Motor neuron (in vitro differentiated cells): ENCODE data around the gene RAB3IL1. TPM values are rescaled to one million over a fixed set of nuclear protein-coding genes. Genes with fewer than 3 reads are reported as not detected.
"Not testable (repeated sequence)": the region's sequence is repeated elsewhere in the genome, so short reads cannot be mapped to it uniquely, and the experiment has no call there.

Experiments
- ATAC-seq, 8 experiments: fragments of 200-7000 bp; cut with Tn5 transposase; replicated peaks in 6 of 8; 2 replicates each; pipeline ENCODE4 v1.8.0; 2021; ENCODE audit warnings: mild to moderate bottlenecking in 8 of 8, moderate library complexity in 8 of 8
- H3K27ac ChIP-seq, 2 donors: fragments of 250-450 bp; sonication (Bioruptor Pico); 2 replicates each; pipeline ENCODE4 v1.9.0; 2021; ENCODE audit warnings: antibody characterized with exemption in 2 of 2, mild to moderate bottlenecking in 2 of 2, moderate library complexity in 1 of 2
- H3K4me1 ChIP-seq, 2 donors: fragments of 250-450 bp; sonication (Bioruptor Pico); replicated peaks in 1 of 2; 2 replicates each; pipeline ENCODE4 v1.6.1; 2021; ENCODE audit warnings: antibody characterized with exemption in 2 of 2, mild to moderate bottlenecking in 2 of 2, moderate library complexity in 1 of 2
- H3K4me3 ChIP-seq, 5 donors: fragments of 250-450 bp; sonication (Bioruptor Pico); 2 replicates each; pipeline ENCODE4 v1.9.0; 2021; ENCODE audit warnings: antibody characterized with exemption in 5 of 5, mild to moderate bottlenecking in 5 of 5, moderate library complexity in 4 of 5
- WGBS, 10 experiments: fragments of 450-650 bp; shearing (Covaris generic); methylation state at CpG; one replicate each; pipeline ENCODE4 v1.0.0; 2022; 5-methylcytosine and 5-hydroxymethylcytosine counted together
- in situ Hi-C, 9 experiments: fragments of 400-800 bp; cut with MboI; loops; one replicate each; pipeline ENCODE4 v1.15.0; 2021; ENCODE audit warnings: low sequenced_read_pairs in 9 of 9, low pct_unique_long_range_greater_than_20kb in 2 of 9; ENCODE audit not compliant: unreplicated experiment in 9 of 9
- total RNA-seq, 8 experiments: library from RNA; unstranded; fragments of 300-600 nt; gene quantifications; 2 replicates each; pipeline versions ENCODE4 v1.2.3 to v1.2.4, GENCODE V29; 2022

Gene RAB3IL1
- total RNA-seq, 8 experiments from 2014 or later: 0.50 to 12.8 (median 2.5) TPM

DNA sequence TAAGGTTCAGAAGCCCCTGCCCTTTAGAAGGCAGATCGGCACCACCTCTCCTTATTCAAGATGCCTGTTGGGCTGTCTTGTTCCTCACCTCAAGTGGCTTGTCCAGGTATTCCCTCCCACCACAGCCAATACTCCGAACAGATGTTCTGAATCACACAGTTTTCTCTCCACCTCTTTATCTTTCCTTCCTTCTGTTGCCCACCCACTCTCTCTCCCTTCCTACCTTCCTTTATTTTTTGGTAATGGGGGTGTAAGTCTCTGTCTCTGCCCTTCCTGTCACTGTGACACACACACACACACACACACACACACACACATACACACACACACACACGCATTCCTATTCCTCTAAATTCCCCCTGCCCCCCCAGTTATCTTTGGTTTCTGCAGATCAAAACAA, 41.2 kb upstream of the RAB3IL1 start:
- H3K27ac ChIP-seq: no peak overlapping the region
- WGBS, 10 experiments: 40 to 100% (median 82%) methylated on average over 1 to 2 of the region's 3 CpGs; no CpG with 5 or more reads in 2 of the 10 experiments

GRCh38 chr11:61957021-61957770, 39.8 kb upstream of the RAB3IL1 start:
- no peak for ATAC-seq
- Histone ChIP-seq H3K27ac (no peak overlapping the region), H3K4me1 (peaks cover 12 to 13% of the 10 kb centered on the region in 2 donors), H3K4me3 (no peak overlapping the region)
- in situ Hi-C loops: loop anchor here in 1 of 9 experiments (25.0 kb wide), 1 partner anchor 105 kb away; no protein-coding TSS in a partner anchor
- 70 to 100% (median 80%) methylated on average over 1 to 2 of the region's 7 CpGs; no CpG with 5 or more reads in 7 of the 10 experiments for WGBS, 10 experiments

More for the DNA sequence above, 41.2 kb upstream of the RAB3IL1 start:
- ATAC-seq: no peak
- Histone ChIP-seq H3K4me3 (no peak overlapping the region), H3K4me1 (peaks cover 12 to 13% of the 10 kb centered on the region in 2 donors)
- in situ Hi-C loops: loop anchor here in 1 of 9 experiments (25.0 kb wide), 1 partner anchor 104 kb away; no protein-coding TSS in a partner anchor

- ATAC-seq: no peak
- 85 to 100% (median 89%) methylated on average over 3 to 13 of the region's 20 CpGs; no CpG with 5 or more reads in 3 of the 10 experiments for WGBS, 10 experiments
- no peak overlapping the region for H3K4me3 ChIP-seq
- H3K27ac ChIP-seq: no peak overlapping the region
- in situ Hi-C loops: loop anchor here in 1 of 9 experiments (25.0 kb wide), 1 partner anchor 106 kb away; no protein-coding TSS in a partner anchor
- H3K4me1 ChIP-seq: peaks cover 16 to 17% of the 10 kb centered on the region in 2 donors
Observed at GRCh38 chr11:61956191-61957020, 39.0 kb upstream of the RAB3IL1 start.

DNA sequence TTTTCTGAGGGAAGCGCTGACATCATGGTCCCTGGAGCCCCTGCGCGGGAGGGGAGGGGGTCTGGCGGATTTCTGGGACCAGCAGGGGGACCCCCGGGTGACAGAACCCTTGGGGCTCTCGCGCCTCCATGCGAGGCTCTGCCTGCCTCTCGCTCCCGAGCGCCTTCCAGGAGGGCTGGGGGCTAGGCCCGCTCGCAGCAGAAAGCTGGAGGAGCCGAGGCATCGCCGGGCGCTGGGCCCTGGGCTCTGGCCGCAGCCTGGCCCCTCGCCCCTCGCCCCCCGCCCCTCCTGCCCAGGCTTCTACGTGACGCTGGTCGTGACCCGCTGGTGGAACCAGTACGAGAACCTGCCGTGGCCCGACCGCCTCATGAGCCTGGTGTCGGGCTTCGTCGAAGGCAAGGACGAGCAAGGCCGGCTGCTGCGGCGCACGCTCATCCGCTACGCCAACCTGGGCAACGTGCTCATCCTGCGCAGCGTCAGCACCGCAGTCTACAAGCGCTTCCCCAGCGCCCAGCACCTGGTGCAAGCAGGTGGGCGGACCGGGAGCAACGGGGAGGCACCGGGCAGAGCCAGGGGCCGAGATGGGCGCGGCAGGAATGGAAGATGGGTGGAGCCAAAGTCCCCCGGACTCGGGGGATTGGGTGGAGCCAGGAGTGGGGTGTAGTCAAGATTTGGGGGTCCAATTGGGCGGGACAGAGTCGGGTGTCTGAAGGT, 38.2 kb upstream of the RAB3IL1 start:
- peak; percentile 21 to 44 (median 34) for ATAC-seq
- in situ Hi-C loops: loop anchor here in 1 of 9 experiments (25.0 kb wide), 1 partner anchor 107 kb away; no protein-coding TSS in a partner anchor
- Histone ChIP-seq H3K4me1 (peaks cover 24 to 25% of the 10 kb centered on the region in 2 donors), H3K27ac (peak overlapping the region in 1 of 2 donors; percentile 46), H3K4me3 (peak overlapping the region in 1 of 5 donors; percentile 19)
- 0 to 20% methylated on average over 1 to 2 of the region's 56 CpGs; no CpG with 5 or more reads in 8 of the 10 experiments for whole genome bisulfite sequencing, 10 experiments

- peak overlapping the region in 1 of 5 donors; percentile 19 for H3K4me3 ChIP-seq
- WGBS, 10 experiments: no CpG with 5 or more reads among the region's 21 CpGs
- ATAC-seq: peak; percentile 34 to 91 (median 86)
- H3K4me1 ChIP-seq: peaks cover 31 to 32% of the 10 kb centered on the region in 2 donors
- H3K27ac ChIP-seq: peak overlapping the region; percentile 46 to 54
- in situ Hi-C loops: loop anchor here in 1 of 9 experiments (25.0 kb wide), 1 partner anchor 107 kb away; no protein-coding TSS in a partner anchor
Observed at GRCh38 chr11:61954851-61955421, 37.6 kb upstream of the RAB3IL1 start.

DNA sequence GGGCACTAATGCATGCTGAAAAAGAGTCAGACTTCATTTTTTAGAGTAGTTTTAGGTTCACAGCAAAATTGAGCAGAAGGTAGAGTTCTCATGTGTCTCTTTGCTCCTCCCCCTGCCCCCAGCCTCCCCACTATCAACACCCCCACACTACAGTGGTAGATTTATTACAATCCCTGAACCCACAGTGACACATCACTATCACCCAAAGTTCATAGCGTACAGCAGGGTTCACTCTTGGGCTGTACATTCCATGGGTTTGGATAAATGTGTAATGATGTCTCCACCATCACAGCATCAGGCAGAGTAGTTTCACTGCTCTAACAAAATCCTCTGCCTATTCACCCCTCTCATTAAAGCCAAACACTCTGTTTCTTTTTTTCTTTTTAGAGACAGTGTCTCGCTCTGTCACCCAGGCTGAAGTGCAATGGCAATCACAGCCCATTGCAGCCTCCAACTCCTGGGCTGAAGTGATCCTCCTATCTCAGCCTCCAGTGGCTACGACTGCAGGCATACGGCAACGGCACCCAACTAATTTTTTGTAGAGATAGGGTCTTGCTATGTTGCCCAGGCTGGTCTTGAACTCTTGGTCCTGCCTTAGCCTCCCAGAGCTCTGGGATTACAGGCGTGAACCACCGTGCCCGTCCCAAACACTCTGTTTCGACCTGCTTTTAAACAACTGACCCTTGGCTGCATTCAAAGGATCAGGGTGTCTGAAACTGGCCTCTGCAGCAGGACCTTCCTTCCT, 36.9 kb upstream of the RAB3IL1 start:
- peak overlapping the region; percentile 46 to 54 for H3K27ac ChIP-seq
- in situ Hi-C loops: loop anchor here in 1 of 9 experiments (25.0 kb wide), 1 partner anchor 108 kb away; no protein-coding TSS in a partner anchor
- H3K4me1 ChIP-seq: peaks cover 34 to 37% of the 10 kb centered on the region in 2 donors
- H3K4me3 ChIP-seq: no peak overlapping the region
- no peak for ATAC-seq
- 60 to 100% (median 91%) methylated on average over 1 to 6 of the region's 9 CpGs; no CpG with 5 or more reads in 4 of the 10 experiments for WGBS, 10 experiments

GRCh38 chr11:61953632-61954031, 36.3 kb upstream of the RAB3IL1 start:
- ATAC-seq: not testable (repeated sequence)

DNA sequence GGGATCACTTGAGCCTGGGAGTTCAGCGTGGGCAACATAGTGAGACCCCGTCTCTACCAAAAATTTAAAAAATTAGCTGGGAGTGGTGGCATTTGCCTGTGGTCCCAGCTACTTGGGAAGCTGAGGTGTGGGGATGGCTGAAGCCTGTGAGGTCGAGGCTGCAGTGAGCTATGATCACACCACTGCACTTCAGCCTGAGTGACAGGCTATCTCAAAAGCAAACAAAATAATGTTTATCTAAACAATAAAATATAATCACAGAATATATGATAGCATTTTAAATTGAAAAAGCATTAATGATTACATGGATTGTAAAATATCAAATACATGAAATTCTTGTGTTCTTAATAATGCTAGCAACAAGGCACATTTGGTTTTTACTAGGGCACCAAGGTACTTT, 35.5 kb upstream of the RAB3IL1 start:
- H3K27ac ChIP-seq: no peak overlapping the region
- WGBS, 10 experiments: 17 to 100% (median 81%) methylated on average over 1 to 3 of the region's 3 CpGs; no CpG with 5 or more reads in 4 of the 10 experiments
- ATAC-seq: no peak
- H3K4me1 ChIP-seq: peaks cover 46 to 47% of the 10 kb centered on the region in 2 donors
- in situ Hi-C loops: loop anchor here in 1 of 9 experiments (25.0 kb wide), 1 partner anchor 109 kb away; no protein-coding TSS in a partner anchor
- no peak overlapping the region for H3K4me3 ChIP-seq

More at GRCh38 chr11:61953632-61954031, 36.3 kb upstream of the RAB3IL1 start:
- in situ Hi-C loops: loop anchor here in 1 of 9 experiments (25.0 kb wide), 1 partner anchor 109 kb away; no protein-coding TSS in a partner anchor
- not testable (repeated sequence) for H3K27ac ChIP-seq, H3K4me3 ChIP-seq
- 89 to 100% (median 97%) methylated on average over 1 to 5 of the region's 5 CpGs; no CpG with 5 or more reads in 1 of the 10 experiments for WGBS, 10 experiments
- H3K4me1 ChIP-seq: peaks cover 41 to 43% of the 10 kb centered on the region in 2 donors

GRCh38 chr11:61951484-61952135, 34.2 kb upstream of the RAB3IL1 start:
- WGBS, 10 experiments: 80 to 100% (median 95%) methylated on average over 2 to 4 of the region's 11 CpGs; no CpG with 5 or more reads in 6 of the 10 experiments
- peaks cover 52 to 53% of the 10 kb centered on the region in 2 donors for H3K4me1 ChIP-seq
- in situ Hi-C loops: loop anchor here in 1 of 9 experiments (25.0 kb wide), 1 partner anchor 111 kb away; no protein-coding TSS in a partner anchor
- H3K4me3 ChIP-seq: no peak overlapping the region
- ATAC-seq: no peak
- no peak overlapping the region for H3K27ac ChIP-seq

GRCh38 chr11:61950035-61950547, 32.7 kb upstream of the RAB3IL1 start, which contains the start of gene BEST1:
Gene BEST1 (plus strand): TSS chr11:61950351. CDS start chr11:61951807, 1,456 bp downstream.
- Histone ChIP-seq H3K27ac (peak within 1 kb of the TSS; percentile 97 to 99), H3K4me3 (peak within 1 kb of the TSS in 2 of 5 donors; percentile 3), H3K4me1 (peaks cover 46 to 49% of the 10 kb centered on the region in 2 donors)
- ATAC-seq: no peak
- in situ Hi-C loops: loop anchor here in 1 of 9 experiments (25.0 kb wide), 1 partner anchor 112 kb away; no protein-coding TSS in a partner anchor
- WGBS, 10 experiments: 100% methylated on average over 1 to 2 of the region's 8 CpGs; no CpG with 5 or more reads in 8 of the 10 experiments
